Astrocyte of the spinal cord (primary cell): ENCODE measurements around the gene TNFRSF8.

Source experiments
- DNase-seq: peaks from one replicate; pipeline ENCODE4 v3.0.0; 2011; ENCODE audit warnings: low read depth, low spot score
- H3K4me3 ChIP-seq: 2 replicates; pipeline ENCODE4 v1.5.1; 2011; ENCODE audit warnings: low read depth, mild to moderate bottlenecking, low read length, moderate library complexity
- CTCF ChIP-seq: IDR thresholded peaks from 2 replicates; pipeline ENCODE4 v1.5.1; 2012; ENCODE audit warnings: low read depth, mild to moderate bottlenecking, low read length, inconsistent platforms
- in situ Hi-C: cut with HindIII; loops from 2 replicates; pipeline ENCODE4 v1.10.0; 2017; ENCODE audit warnings: low sequenced_read_pairs

TNFRSF8 gene

GRCh38 chr1:12132078-12132477, 69.0 kb downstream of the TNFRSF8 start:
- no peak for DNase-seq
- TF ChIP-seq CTCF: no peak
- in situ Hi-C loops: no loop called here
- H3K4me3 ChIP-seq: no peak overlapping the region

- H3K4me3 ChIP-seq: no peak overlapping the region
- in situ Hi-C loops: no loop called here
- DNase-seq: no peak
- TF ChIP-seq CTCF: no peak
These were observed 71.6 kb downstream of the TNFRSF8 start for GRCh38 chr1:12134716-12135115.

GRCh38 chr1:12135612-12136011, 72.5 kb downstream of the TNFRSF8 start:
- no peak for TF ChIP-seq CTCF
- DNase-seq: no peak
- in situ Hi-C loops: no loop called here

GRCh38 chr1:12136916-12137610, 74.0 kb downstream of the TNFRSF8 start:
- TF ChIP-seq CTCF: no peak
- peak; percentile 23 for DNase-seq
- H3K4me3 ChIP-seq: no peak overlapping the region
- in situ Hi-C loops: no loop called here

More at GRCh38 chr1:12135612-12136011, 72.5 kb downstream of the TNFRSF8 start:
- no peak overlapping the region for H3K4me3 ChIP-seq

- TF ChIP-seq CTCF: no peak
- in situ Hi-C loops: no loop called here
- DNase-seq: no peak
- H3K4me3 ChIP-seq: no peak overlapping the region
These were observed 75.4 kb downstream of the TNFRSF8 start for GRCh38 chr1:12138196-12139168.

- in situ Hi-C loops: no loop called here
These were observed 76.9 kb downstream of the TNFRSF8 start for GRCh38 chr1:12140016-12140415.

More at GRCh38 chr1:12140016-12140415, 76.9 kb downstream of the TNFRSF8 start:
- TF ChIP-seq CTCF: no peak
- no peak for DNase-seq
- no peak overlapping the region for H3K4me3 ChIP-seq
